Neural cell (in vitro differentiated cells): ENCODE data around the gene HRAS. TPM values are rescaled to one million over a fixed set of nuclear protein-coding genes. Genes with fewer than 3 reads are reported as not detected.

Experiments used
- H2AFZ ChIP-seq: fragments of 200-600, 300-800 bp; sonication (generic), shearing (Covaris generic); 2 replicates; pipeline ENCODE4 v1.6.0; 2014; ENCODE audit warnings: low read depth, mild to moderate bottlenecking, antibody characterized with exemption, low read length, moderate library complexity
- H3F3A ChIP-seq: fragments of 200-600 bp; shearing (Covaris generic); 2 replicates; pipeline ENCODE4 v1.6.1; 2016; ENCODE audit warnings: mild to moderate bottlenecking, moderate library complexity, mixed read lengths, antibody characterized with exemption, low read length; ENCODE audit not compliant: insufficient read depth, poor library complexity, severe bottlenecking
- H3K27ac ChIP-seq: fragments of 200-600, 300-800 bp; sonication (generic), shearing (Covaris generic); 2 replicates; pipeline ENCODE4 v1.5.1; 2014; ENCODE audit warnings: mild to moderate bottlenecking, low read length, moderate library complexity
- H3K27me3 ChIP-seq: fragments of 300-800, 200-600 bp; sonication (generic), shearing (Covaris generic); 2 replicates; pipeline ENCODE4 v1.6.0; 2014; ENCODE audit warnings: mild to moderate bottlenecking, low read depth, low read length, moderate library complexity; ENCODE audit not compliant: insufficient read depth
- H3K36me3 ChIP-seq: fragments of 300-800, 200-600 bp; sonication (generic), shearing (Covaris generic); 2 replicates; pipeline ENCODE4 v1.5.1; 2014; ENCODE audit warnings: mild to moderate bottlenecking, antibody characterized with exemption, low read length, moderate library complexity; ENCODE audit not compliant: insufficient read depth
- H3K4me2 ChIP-seq: fragments of 300-800, 200-600 bp; sonication (generic), shearing (Covaris generic); 2 replicates; pipeline ENCODE4 v1.6.0; 2014; ENCODE audit warnings: mild to moderate bottlenecking, low read length
- H3K4me3 ChIP-seq: fragments of 300-800, 200-600 bp; sonication (generic), shearing (Covaris generic); 2 replicates; pipeline ENCODE4 v1.5.1; 2014; ENCODE audit warnings: mild to moderate bottlenecking, low read length, moderate library complexity
- H3K79me2 ChIP-seq: fragments of 200-600 bp; shearing (Covaris generic); replicated peaks from 2 replicates; pipeline ENCODE4 v1.6.0; 2014; ENCODE audit warnings: mild to moderate bottlenecking, low read length, moderate library complexity; ENCODE audit not compliant: insufficient read depth
- H3K9ac ChIP-seq: fragments of 300-800, 200-600 bp; sonication (generic), shearing (Covaris generic); 2 replicates; pipeline ENCODE4 v1.6.1; 2016; ENCODE audit warnings: mild to moderate bottlenecking, low read length, mixed read lengths
- H3K9me2 ChIP-seq: fragments of 200-600 bp; shearing (Covaris generic); 2 replicates; pipeline ENCODE4 v1.6.1; 2016; ENCODE audit warnings: mild to moderate bottlenecking, low read length, mixed read lengths; ENCODE audit not compliant: insufficient read depth
- H3K9me3 ChIP-seq: fragments of 200-600, 300-800 bp; sonication (generic), shearing (Covaris generic); 2 replicates; pipeline ENCODE4 v1.6.1; 2016; ENCODE audit warnings: mild to moderate bottlenecking, mixed run types, low read length, moderate library complexity, mixed read lengths
- H4K20me1 ChIP-seq: fragments of 200-600 bp; shearing (Covaris generic); 2 replicates; pipeline ENCODE4 v1.6.1; 2016; ENCODE audit warnings: mild to moderate bottlenecking, mixed run types; ENCODE audit not compliant: insufficient read depth
- EP300 ChIP-seq: fragments of 450-650 bp; conservative IDR thresholded peaks from 2 replicates; pipeline ENCODE4 v1.6.1; 2014; ENCODE audit warnings: antibody characterized with exemption, mild to moderate bottlenecking, moderate library complexity; ENCODE audit not compliant: poor library complexity, severe bottlenecking
- EZH2 ChIP-seq: fragments of 200-600, 300-800 bp; shearing (Covaris generic), sonication (generic); IDR thresholded peaks from 2 replicates; pipeline ENCODE4 v1.6.1; 2014; ENCODE audit warnings: antibody characterized with exemption, low read length, borderline replicate concordance, mild to moderate bottlenecking; ENCODE audit not compliant: insufficient read depth, poor library complexity, severe bottlenecking
- MXI1 ChIP-seq: fragments of 450-650 bp; conservative IDR thresholded peaks from 2 replicates; pipeline ENCODE4 v1.6.1; 2014; ENCODE audit warnings: antibody characterized with exemption, mild to moderate bottlenecking; ENCODE audit not compliant: poor library complexity, severe bottlenecking
- POLR2AphosphoS5 ChIP-seq: IDR thresholded peaks from 2 replicates; pipeline ENCODE4 v1.6.1; 2012
- RAD21 ChIP-seq: fragments of 450-650 bp; conservative IDR thresholded peaks from 2 replicates; pipeline ENCODE4 v1.6.1; 2014; ENCODE audit warnings: antibody characterized with exemption, mild to moderate bottlenecking, moderate library complexity
- SMC3 ChIP-seq: fragments of 450-650 bp; conservative IDR thresholded peaks from 2 replicates; pipeline ENCODE4 v1.6.1; 2014; ENCODE audit warnings: antibody characterized with exemption, mild to moderate bottlenecking, moderate library complexity; ENCODE audit not compliant: poor library complexity
- TAF1 ChIP-seq: IDR thresholded peaks from 2 replicates; pipeline ENCODE4 v1.6.1; 2012; ENCODE audit warnings: low read depth
- polyA plus RNA-seq: library from polyadenylated mRNA; depleted of rRNA; stranded (reverse); fragments of >200 nt; gene quantifications from 2 replicates; pipeline ENCODE4 v1.2.3, GENCODE V29; 2014
- TF ChIP-seq, protein P1 (sequence below): IDR thresholded peaks from 2 replicates; pipeline ENCODE4 v1.6.1; 2012; ENCODE audit warnings: borderline replicate concordance
- TF ChIP-seq, protein P2 (sequence below): fragments of 450-650 bp; IDR thresholded peaks from 2 replicates; pipeline ENCODE4 v1.5.1; 2014; ENCODE audit warnings: antibody characterized with exemption, mild to moderate bottlenecking, moderate library complexity; ENCODE audit not compliant: poor library complexity, severe bottlenecking

The HRAS gene
- polyA plus RNA-seq, 1 donor from 2014 or later, result 120 TPM

DNA sequence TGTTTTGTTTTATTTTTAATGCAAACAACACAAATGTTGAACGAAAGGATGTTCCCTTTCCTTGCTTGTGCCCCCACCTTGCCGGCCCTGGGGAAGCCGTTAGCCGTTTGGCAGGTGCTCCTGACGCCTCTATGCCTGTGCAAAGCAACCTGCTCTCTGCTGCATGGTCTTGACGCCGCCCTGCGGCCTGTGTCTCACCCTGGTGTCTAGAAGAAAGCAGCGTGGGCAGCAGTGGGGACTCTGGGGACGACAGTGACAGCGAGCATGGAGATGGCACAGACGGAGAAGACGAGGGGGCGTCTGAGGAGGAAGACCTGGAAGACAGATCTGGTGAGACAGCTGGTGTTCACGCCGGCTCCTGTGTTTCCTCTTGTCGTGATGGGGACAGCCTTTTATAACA, 46.4 kb upstream of the HRAS start:
- Histone ChIP-seq H3K9me2 (no peaks in the 10 kb centered on the region), H3K27ac (no peak overlapping the region), H3F3A (no peaks in the 10 kb centered on the region), H3K9ac (no peak overlapping the region), H3K4me3 (no peak overlapping the region), H4K20me1 (peaks cover 16% of the 10 kb centered on the region), H3K79me2 (peaks cover 39% of the 10 kb centered on the region), H3K36me3 (peaks cover 4% of the 10 kb centered on the region), H3K4me2 (no peak overlapping the region), H2AFZ (no peak overlapping the region), H3K27me3 (no peaks in the 10 kb centered on the region), H3K9me3 (no peaks in the 10 kb centered on the region)
- TF ChIP-seq EP300, result no peak
- TF ChIP-seq SMC3, result no peak
- TF ChIP-seq, protein P1, sequence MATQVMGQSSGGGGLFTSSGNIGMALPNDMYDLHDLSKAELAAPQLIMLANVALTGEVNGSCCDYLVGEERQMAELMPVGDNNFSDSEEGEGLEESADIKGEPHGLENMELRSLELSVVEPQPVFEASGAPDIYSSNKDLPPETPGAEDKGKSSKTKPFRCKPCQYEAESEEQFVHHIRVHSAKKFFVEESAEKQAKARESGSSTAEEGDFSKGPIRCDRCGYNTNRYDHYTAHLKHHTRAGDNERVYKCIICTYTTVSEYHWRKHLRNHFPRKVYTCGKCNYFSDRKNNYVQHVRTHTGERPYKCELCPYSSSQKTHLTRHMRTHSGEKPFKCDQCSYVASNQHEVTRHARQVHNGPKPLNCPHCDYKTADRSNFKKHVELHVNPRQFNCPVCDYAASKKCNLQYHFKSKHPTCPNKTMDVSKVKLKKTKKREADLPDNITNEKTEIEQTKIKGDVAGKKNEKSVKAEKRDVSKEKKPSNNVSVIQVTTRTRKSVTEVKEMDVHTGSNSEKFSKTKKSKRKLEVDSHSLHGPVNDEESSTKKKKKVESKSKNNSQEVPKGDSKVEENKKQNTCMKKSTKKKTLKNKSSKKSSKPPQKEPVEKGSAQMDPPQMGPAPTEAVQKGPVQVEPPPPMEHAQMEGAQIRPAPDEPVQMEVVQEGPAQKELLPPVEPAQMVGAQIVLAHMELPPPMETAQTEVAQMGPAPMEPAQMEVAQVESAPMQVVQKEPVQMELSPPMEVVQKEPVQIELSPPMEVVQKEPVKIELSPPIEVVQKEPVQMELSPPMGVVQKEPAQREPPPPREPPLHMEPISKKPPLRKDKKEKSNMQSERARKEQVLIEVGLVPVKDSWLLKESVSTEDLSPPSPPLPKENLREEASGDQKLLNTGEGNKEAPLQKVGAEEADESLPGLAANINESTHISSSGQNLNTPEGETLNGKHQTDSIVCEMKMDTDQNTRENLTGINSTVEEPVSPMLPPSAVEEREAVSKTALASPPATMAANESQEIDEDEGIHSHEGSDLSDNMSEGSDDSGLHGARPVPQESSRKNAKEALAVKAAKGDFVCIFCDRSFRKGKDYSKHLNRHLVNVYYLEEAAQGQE, result no peak
- no peak for TF ChIP-seq MXI1
- no peak for TF ChIP-seq RAD21
- TF ChIP-seq EZH2, result no peak
- TF ChIP-seq POLR2AphosphoS5, result no peak
- TF ChIP-seq TAF1, result no peak

GRCh38 chr11:581342-581741, 46.0 kb upstream of the HRAS start:
- H4K20me1 ChIP-seq, result peaks cover 16% of the 10 kb centered on the region
- H3K27ac ChIP-seq, result no peak overlapping the region
- H3K4me2 ChIP-seq, result no peak overlapping the region
- no peaks in the 10 kb centered on the region for H3K27me3 ChIP-seq
- no peak overlapping the region for H3K4me3 ChIP-seq
- no peaks in the 10 kb centered on the region for H3K9me2 ChIP-seq
- H3F3A ChIP-seq, result no peaks in the 10 kb centered on the region
- H3K9me3 ChIP-seq, result no peaks in the 10 kb centered on the region
- peaks cover 4% of the 10 kb centered on the region for H3K36me3 ChIP-seq
- peaks cover 39% of the 10 kb centered on the region for H3K79me2 ChIP-seq
- TF ChIP-seq MXI1, result no peak
- TF ChIP-seq EZH2, result no peak
- TF ChIP-seq, protein P2, sequence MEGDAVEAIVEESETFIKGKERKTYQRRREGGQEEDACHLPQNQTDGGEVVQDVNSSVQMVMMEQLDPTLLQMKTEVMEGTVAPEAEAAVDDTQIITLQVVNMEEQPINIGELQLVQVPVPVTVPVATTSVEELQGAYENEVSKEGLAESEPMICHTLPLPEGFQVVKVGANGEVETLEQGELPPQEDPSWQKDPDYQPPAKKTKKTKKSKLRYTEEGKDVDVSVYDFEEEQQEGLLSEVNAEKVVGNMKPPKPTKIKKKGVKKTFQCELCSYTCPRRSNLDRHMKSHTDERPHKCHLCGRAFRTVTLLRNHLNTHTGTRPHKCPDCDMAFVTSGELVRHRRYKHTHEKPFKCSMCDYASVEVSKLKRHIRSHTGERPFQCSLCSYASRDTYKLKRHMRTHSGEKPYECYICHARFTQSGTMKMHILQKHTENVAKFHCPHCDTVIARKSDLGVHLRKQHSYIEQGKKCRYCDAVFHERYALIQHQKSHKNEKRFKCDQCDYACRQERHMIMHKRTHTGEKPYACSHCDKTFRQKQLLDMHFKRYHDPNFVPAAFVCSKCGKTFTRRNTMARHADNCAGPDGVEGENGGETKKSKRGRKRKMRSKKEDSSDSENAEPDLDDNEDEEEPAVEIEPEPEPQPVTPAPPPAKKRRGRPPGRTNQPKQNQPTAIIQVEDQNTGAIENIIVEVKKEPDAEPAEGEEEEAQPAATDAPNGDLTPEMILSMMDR, result no peak
- no peak for TF ChIP-seq RAD21
- no peak for TF ChIP-seq POLR2AphosphoS5
- TF ChIP-seq TAF1, result no peak
- TF ChIP-seq EP300, result no peak
- TF ChIP-seq, protein P1, result no peak
- no peak overlapping the region for H3K9ac ChIP-seq
- no peak overlapping the region for H2AFZ ChIP-seq
